HCT116 (cell line): ENCODE results near the gene RAPGEFL1. TPM values are rescaled to one million over a fixed set of nuclear protein-coding genes. Genes with fewer than 3 reads are reported as not detected.

Experiments used
- ATAC-seq: fragments of 200-7000 bp; cut with Tn5 transposase; 2 replicates; pipeline ENCODE4 v1.9.1; 2020; ENCODE audit warnings: mild to moderate bottlenecking, moderate library complexity
- BruUV-seq: library from RNA; stranded (reverse); fragments of 400-500 nt; replicated peaks from 2 replicates; lab custom pipeline; 2021; lab: Mats Ljungman, UMichigan
- CTCF ChIA-PET: fragments of 300-600 bp; sonication (Branson Sonifier 250); formaldehyde crosslinking; loops from one replicate; lab custom pipeline; 2021; ENCODE audit warnings: antibody characterized with exemption; lab: Charles Lee
- POLR2A ChIA-PET: fragments of 300-600, 350-600 bp; sonication (Branson Sonifier 250); formaldehyde crosslinking; loops from one replicate; lab custom pipeline; 2021; ENCODE audit warnings: antibody characterized with exemption; lab: Charles Lee
- RAD21 ChIA-PET, 2 experiments: fragments of 300-600 bp; sonication (Branson Sonifier 250); formaldehyde crosslinking; loops; one replicate each; lab custom pipeline; 2023; ENCODE audit warnings: low total read pairs in 2 of 2; ENCODE audit not compliant: uncharacterized antibody in 2 of 2, unreplicated experiment in 2 of 2, low non-redundant PET in 1 of 2; lab: Charles Lee
- DNase-seq: peaks from one replicate; pipeline ENCODE4 v3.0.0-alpha.2; 2010; ENCODE audit warnings: low read depth, low spot score
- H2AFZ ChIP-seq: fragments of 200-600 bp; shearing (Covaris generic), sonication (generic); 2 replicates; pipeline ENCODE4 v1.6.1; 2017; ENCODE audit warnings: low read depth, mixed run types, mixed read lengths, antibody characterized with exemption, low read length; ENCODE audit not compliant: poor library complexity, severe bottlenecking
- H3K27ac ChIP-seq: 2 replicates; pipeline ENCODE4 v1.5.1; 2012; ENCODE audit warnings: low read depth, low read length
- H3K27me3 ChIP-seq: fragments of 200-600 bp; sonication (generic); 2 replicates; pipeline ENCODE4 v1.6.1; 2016; ENCODE audit warnings: mixed run types, low read length, mixed read lengths; ENCODE audit not compliant: insufficient read depth
- H3K36me3 ChIP-seq, 2 experiments: fragments of 200-500 bp in 1 of 2; fragments of 200-600 bp in 1 of 2; sonication (Bioruptor generic) in 1 of 2; sonication (generic) in 1 of 2; 2 replicates each; pipeline versions ENCODE4 v1.5.1 to v1.6.1; 2014 to 2016; ENCODE audit warnings: low read length in 2 of 2, inconsistent platforms in 1 of 2, mixed read lengths in 1 of 2, mixed run types in 1 of 2; ENCODE audit not compliant: insufficient read depth in 2 of 2, control insufficient read depth in 1 of 2
- H3K4me1 ChIP-seq, 2 experiments: fragments of 200-600 bp in 1 of 2; sonication (generic) in 1 of 2; 2 replicates each; pipeline versions ENCODE4 v1.5.1 to v1.6.1; 2012 to 2017; ENCODE audit warnings: low read length in 2 of 2, inconsistent platforms in 1 of 2, mild to moderate bottlenecking in 1 of 2, mixed read lengths in 1 of 2, mixed run types in 1 of 2, moderate library complexity in 1 of 2; ENCODE audit not compliant: insufficient read depth in 2 of 2, control insufficient read depth in 1 of 2
- H3K4me2 ChIP-seq: fragments of 200-600 bp; sonication (generic); 2 replicates; pipeline ENCODE4 v1.6.1; 2017; ENCODE audit warnings: mixed run types, low read length, mixed read lengths
- H3K4me3 ChIP-seq, 2 experiments: fragments of 200-600 bp in 1 of 2; sonication (generic) in 1 of 2; replicated peaks in 1 of 2; 2 replicates each; pipeline ENCODE4 v1.5.1; 2011 to 2016; ENCODE audit warnings: low read length in 2 of 2, control low read depth in 1 of 2, low read depth in 1 of 2, mild to moderate bottlenecking in 1 of 2, mixed read lengths in 1 of 2, mixed run types in 1 of 2
- H3K79me2 ChIP-seq: fragments of 200-600 bp; sonication (generic); 2 replicates; pipeline ENCODE4 v1.6.1; 2017; ENCODE audit warnings: mild to moderate bottlenecking, mixed run types, low read length, moderate library complexity, mixed read lengths; ENCODE audit not compliant: insufficient read depth
- H3K9ac ChIP-seq: fragments of 200-600 bp; sonication (generic); 2 replicates; pipeline ENCODE4 v1.6.1; 2016; ENCODE audit warnings: low read length, mixed read lengths
- H3K9me2 ChIP-seq: fragments of 200-600 bp; sonication (generic), shearing (Covaris generic); 2 replicates; pipeline ENCODE4 v1.6.1; 2017; ENCODE audit warnings: mixed run types, mild to moderate bottlenecking, moderate library complexity; ENCODE audit not compliant: insufficient read depth
- H3K9me3 ChIP-seq, 2 experiments: fragments of 200-500 bp in 1 of 2; fragments of 200-600 bp in 1 of 2; sonication (Bioruptor generic) in 1 of 2; sonication (generic) in 1 of 2; 2 replicates each; pipeline ENCODE4 v1.6.1; 2014 to 2017; ENCODE audit warnings: low read length in 2 of 2, mixed read lengths in 2 of 2, inconsistent platforms in 1 of 2, low read depth in 1 of 2, mild to moderate bottlenecking in 1 of 2, mixed run types in 1 of 2, moderate library complexity in 1 of 2; ENCODE audit not compliant: control insufficient read depth in 1 of 2, insufficient read depth in 1 of 2
- H4K20me1 ChIP-seq: fragments of 200-600 bp; sonication (generic), shearing (Covaris generic); 2 replicates; pipeline ENCODE4 v1.6.1; 2017; ENCODE audit warnings: mixed run types, mild to moderate bottlenecking, moderate library complexity; ENCODE audit not compliant: insufficient read depth
- CBX3 ChIP-seq: IDR thresholded peaks from 2 replicates; pipeline ENCODE4 v1.6.1; 2012; ENCODE audit warnings: low read depth
- CEBPB ChIP-seq: IDR thresholded peaks from 2 replicates; pipeline ENCODE4 v1.6.1; 2012; ENCODE audit warnings: low read depth
- EGR1 ChIP-seq: IDR thresholded peaks from 2 replicates; pipeline ENCODE4 v1.6.1; 2012; ENCODE audit warnings: low read depth
- ELF1 ChIP-seq: IDR thresholded peaks from 2 replicates; pipeline ENCODE4 v1.6.1; 2012; ENCODE audit warnings: low read depth, borderline replicate concordance
- EZH2 ChIP-seq: fragments of 200-600 bp; sonication (generic); IDR thresholded peaks from 2 replicates; pipeline ENCODE4 v1.6.1; 2017; ENCODE audit warnings: antibody characterized with exemption, mixed run types
- EZH2phosphoT487 ChIP-seq: fragments of 200-600 bp; IDR thresholded peaks from 2 replicates; pipeline ENCODE4 v1.6.1; 2018; ENCODE audit warnings: antibody characterized with exemption, borderline replicate concordance
- FOSL1 ChIP-seq: IDR thresholded peaks from 2 replicates; pipeline ENCODE4 v1.6.1; 2012; ENCODE audit warnings: low read depth
- JUND ChIP-seq: IDR thresholded peaks from 2 replicates; pipeline ENCODE4 v1.6.1; 2012
- POLR2A ChIP-seq: IDR thresholded peaks from 2 replicates; pipeline ENCODE4 v1.7.0; 2011; ENCODE audit warnings: borderline replicate concordance; ENCODE audit not compliant: insufficient read depth, insufficient read length; ENCODE audit errors: extremely low read depth
- POLR2AphosphoS5 ChIP-seq: IDR thresholded peaks from 2 replicates; pipeline ENCODE4 v1.6.1; 2011; ENCODE audit warnings: mild to moderate bottlenecking, low read depth, low read length, moderate library complexity
- RAD21 ChIP-seq: IDR thresholded peaks from 2 replicates; pipeline ENCODE4 v1.6.1; 2012; ENCODE audit warnings: low read depth, mild to moderate bottlenecking
- SIN3A ChIP-seq: IDR thresholded peaks from 2 replicates; pipeline ENCODE4 v1.6.1; 2012; ENCODE audit warnings: low read depth
- SP1 ChIP-seq: IDR thresholded peaks from 2 replicates; pipeline ENCODE4 v1.6.1; 2012; ENCODE audit warnings: low read depth
- SRF ChIP-seq: IDR thresholded peaks from 2 replicates; pipeline ENCODE4 v1.6.1; 2012; ENCODE audit warnings: low read depth
- YY1 ChIP-seq: IDR thresholded peaks from 2 replicates; pipeline ENCODE4 v1.6.1; 2011; ENCODE audit warnings: low read length, low read depth, moderate library complexity, mild to moderate bottlenecking; ENCODE audit not compliant: insufficient replicate concordance; ENCODE audit errors: extremely low read depth
- ZFX ChIP-seq: fragments of 450-650 bp; IDR thresholded peaks from 2 replicates; pipeline ENCODE4 v1.6.1; 2017
- ZNF274 ChIP-seq: fragments of 200-500 bp; sonication (Bioruptor generic); IDR thresholded peaks from 2 replicates; pipeline ENCODE4 v1.6.1; 2014; ENCODE audit warnings: mild to moderate bottlenecking, low read depth, low read length, inconsistent platforms
- intact Hi-C: fragments of 100-400 bp; cut with micrococcal nuclease; formaldehyde crosslinking; loops from 2 replicates; pipeline ENCODE4 v1.10.0; 2022
- total RNA-seq: library from RNA; stranded (reverse); gene quantifications from one replicate; pipeline ENCODE4 v1.2.1, GENCODE V29; 2021; ENCODE audit not compliant: unreplicated experiment
- TF ChIP-seq, protein P1 (sequence below), 3 experiments: fragments of 200-600 bp in 1 of 3; sonication (generic) in 1 of 3; IDR thresholded peaks in 2 of 3; conservative IDR thresholded peaks in 1 of 3; 2 replicates each; pipeline ENCODE4 v1.5.1; 2012 to 2017; ENCODE audit warnings: low read depth in 2 of 3, low read length in 2 of 3, antibody characterized with exemption in 1 of 3, borderline replicate concordance in 1 of 3, control low read depth in 1 of 3, mild to moderate bottlenecking in 1 of 3, mixed read lengths in 1 of 3, mixed run types in 1 of 3, moderate library complexity in 1 of 3; ENCODE audit not compliant: insufficient read depth in 1 of 3
- TF ChIP-seq, protein P2 (sequence below): IDR thresholded peaks from 2 replicates; pipeline ENCODE4 v1.6.1; 2012
- TF ChIP-seq, protein P3 (sequence below): IDR thresholded peaks from 2 replicates; pipeline ENCODE4 v1.6.1; 2012; ENCODE audit warnings: low read depth
- TF ChIP-seq, protein P4 (sequence below): IDR thresholded peaks from 2 replicates; pipeline ENCODE4 v1.6.1; 2012

RAPGEFL1 gene
- total RNA-seq, 1 experiment from 2014 or later: 9.7 TPM

DNA sequence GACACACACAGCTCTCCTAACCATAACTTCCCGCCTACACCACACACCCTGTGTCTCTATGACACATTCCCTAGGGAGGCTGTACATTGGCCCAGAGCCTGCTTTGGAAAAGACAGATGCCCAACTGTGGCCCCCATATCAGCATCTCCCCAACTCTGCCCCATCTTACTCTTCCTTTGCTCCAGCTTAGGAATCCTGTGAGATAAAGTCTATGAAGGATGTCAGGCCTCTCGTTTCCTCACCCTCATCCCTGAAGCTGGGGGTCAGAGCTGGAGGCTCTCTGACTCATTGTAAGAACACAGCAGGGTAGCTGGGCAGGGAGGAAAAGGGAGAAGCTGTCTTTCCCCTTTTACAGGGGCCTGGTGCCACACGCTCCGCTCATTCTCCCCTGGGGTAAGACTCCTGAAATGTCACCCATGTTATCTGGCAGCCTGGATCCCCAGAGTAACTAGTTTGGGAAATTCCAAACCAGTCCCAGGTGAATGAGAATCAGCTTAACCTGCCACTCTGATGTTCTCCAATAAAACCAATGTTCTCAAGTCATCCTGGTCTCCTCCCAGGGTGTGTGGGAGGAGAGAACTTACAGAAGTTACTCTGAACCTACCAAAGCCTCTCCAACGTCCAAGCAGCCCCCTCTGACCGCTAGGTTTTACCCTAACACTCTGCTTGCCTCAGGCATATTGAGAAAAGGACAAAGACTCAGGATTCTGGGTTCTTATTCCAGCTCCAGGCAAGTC, 2.8 kb downstream of the RAPGEFL1 start:
- RAD21 ChIA-PET: interaction anchor here (0.9 kb wide), 2 partner anchors 67 to 167 kb away, joined by 3 read pairs; no protein-coding TSS in a partner anchor
- H3K4me2 ChIP-seq: peak overlapping the region; percentile 73
- POLR2A ChIA-PET: interaction anchor here (0.8 to 1.3 kb wide), 5 partner anchors 11 to 81 kb away, joined by 3 to 5 read pairs (median 3); partner anchors contain the start of gene NR1D1
- H3K27ac ChIP-seq: peak overlapping the region; percentile 86
- no peaks in the 10 kb centered on the region for H3K9me2 ChIP-seq
- no peaks in the 10 kb centered on the region for H3K9me3 ChIP-seq
- ATAC-seq (peak; percentile 70), DNase-seq (no peak)
- peak overlapping the region; percentile 4 to 40; a peak in 3 of 4 replicates for H3K4me3 ChIP-seq
- no peaks in the 10 kb centered on the region for H4K20me1 ChIP-seq
- H2AFZ ChIP-seq: no peak overlapping the region
- peak overlapping the region; percentile 62 for H3K9ac ChIP-seq
- intact Hi-C loops: no loop called here
- no peaks in the 10 kb centered on the region for H3K27me3 ChIP-seq
- no peaks in the 10 kb centered on the region for H3K79me2 ChIP-seq
- H3K4me1 ChIP-seq: peaks cover 51 to 62% of the 10 kb centered on the region in 2 experiments
- peaks cover 0 to 9% of the 10 kb centered on the region in 2 experiments; a peak in 1 of 4 replicates for H3K36me3 ChIP-seq
- BruUV-seq: TSS peak; percentile 26
- CTCF ChIA-PET: interaction anchor here (0.5 to 2.5 kb wide), 9 partner anchors 10 to 166 kb away, joined by 3 to 19 read pairs (median 3); partner anchors contain the start of gene WIPF2
- TF ChIP-seq CEBPB (no peak), FOSL1 (peak; percentile 56; the same call in 1 of the 2 replicates), JUND (peak; percentile 37; the same call in 1 of the 2 replicates), SP1 (no peak), SRF (no peak), POLR2AphosphoS5 (no peak), ZNF274 (no peak), POLR2A (no peak), EZH2phosphoT487 (no peak), CBX3 (no peak), EZH2 (no peak), ZFX (no peak), EGR1 (peak; percentile 23; the same call in 1 of the 2 replicates), ELF1 (no peak), YY1 (no peak), SIN3A (no peak), RAD21 (no peak)
- TF ChIP-seq, protein P1, sequence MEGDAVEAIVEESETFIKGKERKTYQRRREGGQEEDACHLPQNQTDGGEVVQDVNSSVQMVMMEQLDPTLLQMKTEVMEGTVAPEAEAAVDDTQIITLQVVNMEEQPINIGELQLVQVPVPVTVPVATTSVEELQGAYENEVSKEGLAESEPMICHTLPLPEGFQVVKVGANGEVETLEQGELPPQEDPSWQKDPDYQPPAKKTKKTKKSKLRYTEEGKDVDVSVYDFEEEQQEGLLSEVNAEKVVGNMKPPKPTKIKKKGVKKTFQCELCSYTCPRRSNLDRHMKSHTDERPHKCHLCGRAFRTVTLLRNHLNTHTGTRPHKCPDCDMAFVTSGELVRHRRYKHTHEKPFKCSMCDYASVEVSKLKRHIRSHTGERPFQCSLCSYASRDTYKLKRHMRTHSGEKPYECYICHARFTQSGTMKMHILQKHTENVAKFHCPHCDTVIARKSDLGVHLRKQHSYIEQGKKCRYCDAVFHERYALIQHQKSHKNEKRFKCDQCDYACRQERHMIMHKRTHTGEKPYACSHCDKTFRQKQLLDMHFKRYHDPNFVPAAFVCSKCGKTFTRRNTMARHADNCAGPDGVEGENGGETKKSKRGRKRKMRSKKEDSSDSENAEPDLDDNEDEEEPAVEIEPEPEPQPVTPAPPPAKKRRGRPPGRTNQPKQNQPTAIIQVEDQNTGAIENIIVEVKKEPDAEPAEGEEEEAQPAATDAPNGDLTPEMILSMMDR (IDR thresholded peaks at IDR 0.05 in 2 of 3, conservative IDR thresholded peaks at IDR 0.05 in 1 of 3; ENCODE audit: borderline replicate concordance in 1 of 3, insufficient read depth in 1 of 3, low read depth in 2 of 3, low read length in 2 of 3): no peak
- TF ChIP-seq, protein P2, sequence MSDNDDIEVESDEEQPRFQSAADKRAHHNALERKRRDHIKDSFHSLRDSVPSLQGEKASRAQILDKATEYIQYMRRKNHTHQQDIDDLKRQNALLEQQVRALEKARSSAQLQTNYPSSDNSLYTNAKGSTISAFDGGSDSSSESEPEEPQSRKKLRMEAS: no peak
- TF ChIP-seq, protein P3, sequence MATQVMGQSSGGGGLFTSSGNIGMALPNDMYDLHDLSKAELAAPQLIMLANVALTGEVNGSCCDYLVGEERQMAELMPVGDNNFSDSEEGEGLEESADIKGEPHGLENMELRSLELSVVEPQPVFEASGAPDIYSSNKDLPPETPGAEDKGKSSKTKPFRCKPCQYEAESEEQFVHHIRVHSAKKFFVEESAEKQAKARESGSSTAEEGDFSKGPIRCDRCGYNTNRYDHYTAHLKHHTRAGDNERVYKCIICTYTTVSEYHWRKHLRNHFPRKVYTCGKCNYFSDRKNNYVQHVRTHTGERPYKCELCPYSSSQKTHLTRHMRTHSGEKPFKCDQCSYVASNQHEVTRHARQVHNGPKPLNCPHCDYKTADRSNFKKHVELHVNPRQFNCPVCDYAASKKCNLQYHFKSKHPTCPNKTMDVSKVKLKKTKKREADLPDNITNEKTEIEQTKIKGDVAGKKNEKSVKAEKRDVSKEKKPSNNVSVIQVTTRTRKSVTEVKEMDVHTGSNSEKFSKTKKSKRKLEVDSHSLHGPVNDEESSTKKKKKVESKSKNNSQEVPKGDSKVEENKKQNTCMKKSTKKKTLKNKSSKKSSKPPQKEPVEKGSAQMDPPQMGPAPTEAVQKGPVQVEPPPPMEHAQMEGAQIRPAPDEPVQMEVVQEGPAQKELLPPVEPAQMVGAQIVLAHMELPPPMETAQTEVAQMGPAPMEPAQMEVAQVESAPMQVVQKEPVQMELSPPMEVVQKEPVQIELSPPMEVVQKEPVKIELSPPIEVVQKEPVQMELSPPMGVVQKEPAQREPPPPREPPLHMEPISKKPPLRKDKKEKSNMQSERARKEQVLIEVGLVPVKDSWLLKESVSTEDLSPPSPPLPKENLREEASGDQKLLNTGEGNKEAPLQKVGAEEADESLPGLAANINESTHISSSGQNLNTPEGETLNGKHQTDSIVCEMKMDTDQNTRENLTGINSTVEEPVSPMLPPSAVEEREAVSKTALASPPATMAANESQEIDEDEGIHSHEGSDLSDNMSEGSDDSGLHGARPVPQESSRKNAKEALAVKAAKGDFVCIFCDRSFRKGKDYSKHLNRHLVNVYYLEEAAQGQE: no peak
- TF ChIP-seq, protein P4, sequence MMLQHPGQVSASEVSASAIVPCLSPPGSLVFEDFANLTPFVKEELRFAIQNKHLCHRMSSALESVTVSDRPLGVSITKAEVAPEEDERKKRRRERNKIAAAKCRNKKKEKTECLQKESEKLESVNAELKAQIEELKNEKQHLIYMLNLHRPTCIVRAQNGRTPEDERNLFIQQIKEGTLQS: no peak
